GM03348 (cell line): ENCODE results near the gene ZNF324B.
"Not testable (repeated sequence)": the region's sequence is repeated elsewhere in the genome, so short reads cannot be mapped to it uniquely, and the experiment has no call there.

Experiments used
- DNase-seq: peaks from one replicate; pipeline ENCODE4 v3.0.0; 2012; ENCODE audit warnings: low spot score

ZNF324B gene

GRCh38 chr19:58455306-58455705 is 3.9 kb downstream of the ZNF324B start:
- no peak for DNase-seq

GRCh38 chr19:58456111-58456510 is 4.7 kb downstream of the ZNF324B start:
- no peak for DNase-seq

- DNase-seq, result no peak
Observed at GRCh38 chr19:58460039-58460438, 8.6 kb downstream of the ZNF324B start.

GRCh38 chr19:58466089-58466759 is 14.8 kb downstream of the ZNF324B start:
- no peak for DNase-seq

- DNase-seq, result peak; percentile 98
Observed at GRCh38 chr19:58466760-58467589, 15.6 kb downstream of the ZNF324B start, which contains the start of gene ZNF324. ZNF324 (plus strand) TSS chr19:58467080; CDS start chr19:58469186, 2,106 bp downstream.

- no peak for DNase-seq
Observed at GRCh38 chr19:58468216-58468839, 16.9 kb downstream of the ZNF324B start.

- DNase-seq, result no peak
Observed at GRCh38 chr19:58469241-58470013, 18.0 kb downstream of the ZNF324B start.

GRCh38 chr19:58470837-58471543 is 19.6 kb downstream of the ZNF324B start:
- DNase-seq, result not testable (repeated sequence)

- DNase-seq, result no peak
Observed at GRCh38 chr19:58471736-58472135, 20.3 kb downstream of the ZNF324B start.

- DNase-seq, result no peak
Observed at GRCh38 chr19:58473775-58474174, 22.4 kb downstream of the ZNF324B start.

GRCh38 chr19:58474291-58474996 is 23.0 kb downstream of the ZNF324B start:
- DNase-seq, result peak; percentile 55

GRCh38 chr19:58474997-58475713 is 23.7 kb downstream of the ZNF324B start:
- no peak for DNase-seq

GRCh38 chr19:58475714-58476497 is 24.5 kb downstream of the ZNF324B start, which contains the start of gene ZNF446:
ZNF446 (plus strand) TSS chr19:58476352; CDS start chr19:58477219, 867 bp downstream.
- peak; percentile 97 for DNase-seq

GRCh38 chr19:58476498-58477015 is 25.1 kb downstream of the ZNF324B start:
- DNase-seq, result peak; percentile 39

GRCh38 chr19:58477130-58477529 is 25.7 kb downstream of the ZNF324B start:
- no peak for DNase-seq

- DNase-seq, result no peak
Observed at GRCh38 chr19:58477871-58478270, 26.4 kb downstream of the ZNF324B start.

- no peak for DNase-seq
Observed at GRCh38 chr19:58479303-58479702, 27.9 kb downstream of the ZNF324B start.

- DNase-seq, result no peak
Observed at GRCh38 chr19:58479736-58480480, 28.5 kb downstream of the ZNF324B start.
